PC-3 (cell line): ENCODE data around the gene HNRNPLL.

Source experiments
- EZH2 ChIP-seq: fragments of 300-600 bp; sonication (generic); IDR thresholded peaks from one replicate; pipeline ENCODE4 v1.6.1; 2017; ENCODE audit warnings: antibody characterized with exemption, mild to moderate bottlenecking, low read length; ENCODE audit not compliant: unreplicated experiment
- EZH2phosphoT487 ChIP-seq: fragments of 300-600 bp; sonication (generic); IDR thresholded peaks from 2 replicates; pipeline ENCODE4 v1.6.1; 2018; ENCODE audit warnings: mild to moderate bottlenecking, antibody characterized with exemption, low read length, borderline replicate concordance
- TF ChIP-seq, protein P1 (sequence below): fragments of 300-600 bp; sonication (generic); conservative IDR thresholded peaks from 2 replicates; pipeline ENCODE4 v1.5.1; 2017; ENCODE audit warnings: antibody characterized with exemption, low read depth, mild to moderate bottlenecking, low read length

DNA sequence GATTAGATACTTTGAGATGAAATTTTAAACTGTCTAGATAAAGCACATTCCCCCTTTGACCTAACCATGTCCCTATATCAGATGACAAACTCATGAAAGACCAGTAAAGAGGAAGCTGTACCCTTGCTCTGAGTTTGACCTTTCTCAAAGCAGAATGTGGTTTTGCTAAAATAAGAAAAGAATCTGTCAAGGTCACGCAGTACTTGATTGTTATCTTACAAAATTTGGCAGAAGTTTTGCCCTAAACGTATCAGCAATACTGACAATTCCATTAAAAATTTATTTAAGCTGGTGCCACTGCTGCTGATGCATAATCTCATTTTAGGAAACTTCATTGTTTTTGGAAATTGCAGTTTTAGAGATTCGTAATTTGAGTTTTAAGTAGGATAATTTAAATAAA lies 32.0 kb upstream of the HNRNPLL start:
- TF ChIP-seq, protein P1, sequence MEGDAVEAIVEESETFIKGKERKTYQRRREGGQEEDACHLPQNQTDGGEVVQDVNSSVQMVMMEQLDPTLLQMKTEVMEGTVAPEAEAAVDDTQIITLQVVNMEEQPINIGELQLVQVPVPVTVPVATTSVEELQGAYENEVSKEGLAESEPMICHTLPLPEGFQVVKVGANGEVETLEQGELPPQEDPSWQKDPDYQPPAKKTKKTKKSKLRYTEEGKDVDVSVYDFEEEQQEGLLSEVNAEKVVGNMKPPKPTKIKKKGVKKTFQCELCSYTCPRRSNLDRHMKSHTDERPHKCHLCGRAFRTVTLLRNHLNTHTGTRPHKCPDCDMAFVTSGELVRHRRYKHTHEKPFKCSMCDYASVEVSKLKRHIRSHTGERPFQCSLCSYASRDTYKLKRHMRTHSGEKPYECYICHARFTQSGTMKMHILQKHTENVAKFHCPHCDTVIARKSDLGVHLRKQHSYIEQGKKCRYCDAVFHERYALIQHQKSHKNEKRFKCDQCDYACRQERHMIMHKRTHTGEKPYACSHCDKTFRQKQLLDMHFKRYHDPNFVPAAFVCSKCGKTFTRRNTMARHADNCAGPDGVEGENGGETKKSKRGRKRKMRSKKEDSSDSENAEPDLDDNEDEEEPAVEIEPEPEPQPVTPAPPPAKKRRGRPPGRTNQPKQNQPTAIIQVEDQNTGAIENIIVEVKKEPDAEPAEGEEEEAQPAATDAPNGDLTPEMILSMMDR: no peak
- TF ChIP-seq EZH2 (no peak), EZH2phosphoT487 (no peak)
